ENCODE data around the gene ORMDL3. TPM values are rescaled to one million over a fixed set of nuclear protein-coding genes. Genes with fewer than 3 reads are reported as not detected.

ORMDL3 gene
- total and polyA plus RNA-seq, 4 donors = 38.6 to 76.7 (median 63.9) TPM

DNA sequence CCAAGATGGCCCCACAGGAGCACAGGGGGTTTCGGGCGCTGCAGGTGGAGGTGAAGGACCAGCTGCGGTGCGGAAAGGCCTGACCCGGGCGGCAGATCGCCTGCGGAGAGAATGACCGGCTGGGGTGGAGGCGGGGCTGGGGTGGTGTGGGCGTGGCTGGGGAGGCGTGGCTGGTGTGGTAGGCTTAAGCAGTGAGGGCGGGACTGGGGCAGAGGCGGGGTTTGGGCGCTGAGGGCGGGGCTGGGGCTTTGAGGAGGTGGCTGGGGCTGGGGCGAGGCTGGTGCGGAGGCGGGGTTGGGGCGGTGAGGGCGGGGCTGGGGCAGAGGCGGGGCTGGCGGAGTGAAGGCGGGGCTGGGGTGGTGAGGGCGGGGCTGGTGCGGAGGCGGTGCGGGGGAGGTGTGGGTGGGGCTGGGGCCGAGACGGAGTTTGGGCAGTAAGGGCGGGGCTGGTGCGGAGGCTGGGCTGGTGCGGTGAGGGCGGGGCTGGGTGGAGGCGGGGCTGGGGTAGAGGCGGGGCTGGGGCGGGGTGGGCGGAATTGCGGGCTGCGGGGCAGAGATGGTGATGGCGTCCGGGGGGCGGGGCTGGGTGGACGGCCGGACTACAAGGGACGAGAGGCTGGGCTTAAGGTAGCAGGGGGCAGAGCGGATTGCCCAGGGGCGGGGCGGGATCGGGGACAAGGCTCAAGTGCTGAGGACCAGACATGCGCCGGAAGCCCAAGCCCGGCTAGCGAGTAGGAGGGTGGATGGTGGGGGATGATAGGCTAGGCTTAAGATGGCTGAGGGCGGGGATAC lies 25.5 kb upstream of the ORMDL3 start:
- DNase-seq (peak; percentile 96 to 99 (median 97)), ATAC-seq (ENCODE audit: insufficient read depth, low FRiP score) (peak; percentile 93)
- peaks cover 0 to 18% (median 0%) of the 10 kb centered on the region in 5 donors for H3K4me1 ChIP-seq (ENCODE audit: control insufficient read depth in 5 of 5, insufficient read depth in 5 of 5, low read length in 5 of 5)
- no peak for TF ChIP-seq CTCF (IDR thresholded peaks at IDR 0.05; ENCODE audit: control extremely low read depth, extremely low read depth)
- WGBS, 2 donors = 2% methylated on average over 35 to 54 of the region's 55 CpGs
- H3K27ac ChIP-seq (ENCODE audit: low read depth in 1 of 2, low read length in 1 of 2) = peak overlapping the region in 1 of 2 donors; percentile 80
- no peaks in the 10 kb centered on the region for H3K27me3 ChIP-seq (ENCODE audit: control insufficient read depth in 3 of 3, insufficient read depth in 3 of 3, low read length in 2 of 3)
- peak overlapping the region; percentile 35 for H3K4me3 ChIP-seq
- no peaks in the 10 kb centered on the region for H3K36me3 ChIP-seq (ENCODE audit: control insufficient read depth in 4 of 4, insufficient read depth in 4 of 4, low read length in 4 of 4)
- H3K9me3 ChIP-seq (ENCODE audit: control insufficient read depth in 4 of 4, insufficient read depth in 3 of 4, low read length in 3 of 4) = no peaks in the 10 kb centered on the region
- peak overlapping the region in 1 of 2 donors; percentile 39 for H3K9ac ChIP-seq (ENCODE audit: insufficient read depth in 1 of 2, low read length in 2 of 2)

GRCh38 chr17:39951924-39952679 lies 24.7 kb upstream of the ORMDL3 start:
- WGBS, 2 donors = 51 to 63% methylated on average over 22 of the region's 22 CpGs
- no peak for TF ChIP-seq CTCF (IDR thresholded peaks at IDR 0.05; ENCODE audit: control extremely low read depth, extremely low read depth)
- H3K9me3 ChIP-seq (ENCODE audit: control insufficient read depth in 4 of 4, insufficient read depth in 3 of 4, low read length in 3 of 4) = no peaks in the 10 kb centered on the region
- H3K9ac ChIP-seq (ENCODE audit: insufficient read depth in 1 of 2, low read length in 2 of 2) = peak overlapping the region in 1 of 2 donors; percentile 54
- peaks cover 0 to 18% (median 0%) of the 10 kb centered on the region in 5 donors for H3K4me1 ChIP-seq (ENCODE audit: control insufficient read depth in 5 of 5, insufficient read depth in 5 of 5, low read length in 5 of 5)
- H3K27me3 ChIP-seq (ENCODE audit: control insufficient read depth in 3 of 3, insufficient read depth in 3 of 3, low read length in 2 of 3) = no peaks in the 10 kb centered on the region
- no peaks in the 10 kb centered on the region for H3K36me3 ChIP-seq (ENCODE audit: control insufficient read depth in 4 of 4, insufficient read depth in 4 of 4, low read length in 4 of 4)
- H3K4me3 ChIP-seq = peak overlapping the region; percentile 35
- ATAC-seq (ENCODE audit: insufficient read depth, low FRiP score) = no peak
- peak overlapping the region in 1 of 2 donors; percentile 80 for H3K27ac ChIP-seq (ENCODE audit: low read depth in 1 of 2, low read length in 1 of 2)
- no peak for DNase-seq

DNA sequence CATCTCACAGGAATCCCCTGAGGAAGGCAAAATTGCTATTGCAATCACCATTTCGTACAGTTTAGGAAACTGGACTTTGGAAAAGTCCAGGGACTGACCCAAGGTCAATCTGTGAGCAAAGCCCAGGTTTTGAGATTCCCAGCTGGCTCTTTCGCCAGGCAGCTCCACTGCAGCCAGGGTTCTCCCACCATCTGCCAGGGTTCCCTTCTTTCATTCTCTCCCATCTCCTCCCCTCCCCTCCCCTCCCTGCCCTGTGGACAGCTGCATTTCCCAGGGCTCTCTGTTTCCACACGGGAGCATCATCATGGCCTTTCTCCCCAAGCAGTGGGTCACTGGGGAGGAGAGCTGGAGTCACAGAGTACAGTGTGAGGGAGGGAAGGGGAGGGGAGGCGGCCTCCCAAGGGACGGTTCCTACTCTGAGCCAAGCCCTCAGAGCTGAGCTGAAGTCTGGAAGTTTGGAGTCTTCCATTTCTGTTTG lies 23.5 kb upstream of the ORMDL3 start:
- TF ChIP-seq CTCF (IDR thresholded peaks at IDR 0.05; ENCODE audit: control extremely low read depth, extremely low read depth) = no peak
- 64 to 70% methylated on average over 5 of the region's 5 CpGs for WGBS, 2 donors
- DNase-seq = no peak

More for the DNA sequence above, 23.5 kb upstream of the ORMDL3 start:
- Histone ChIP-seq H3K27me3 (ENCODE audit: control insufficient read depth in 3 of 3, insufficient read depth in 3 of 3, low read length in 2 of 3) (no peaks in the 10 kb centered on the region), H3K27ac (ENCODE audit: low read depth in 1 of 2, low read length in 1 of 2) (no peak overlapping the region), H3K36me3 (ENCODE audit: control insufficient read depth in 4 of 4, insufficient read depth in 4 of 4, low read length in 4 of 4) (no peaks in the 10 kb centered on the region), H3K9me3 (ENCODE audit: control insufficient read depth in 4 of 4, insufficient read depth in 3 of 4, low read length in 3 of 4) (no peaks in the 10 kb centered on the region), H3K9ac (ENCODE audit: insufficient read depth in 1 of 2, low read length in 2 of 2) (no peak overlapping the region), H3K4me3 (no peak overlapping the region), H3K4me1 (ENCODE audit: control insufficient read depth in 5 of 5, insufficient read depth in 5 of 5, low read length in 5 of 5) (peaks cover 0 to 18% (median 0%) of the 10 kb centered on the region in 5 donors)
- no peak for ATAC-seq (ENCODE audit: insufficient read depth, low FRiP score)

Measured in lung (tissue), 12 donors.